ENCODE results near the gene JPT2.

GRCh38 chr16:1734123-1734522, 56.0 kb downstream of the JPT2 start:
- TF ChIP-seq REST (tag by site-specific recombination; IDR thresholded peaks at IDR 0.05) (no peak), BCL6B (tag by site-specific recombination; IDR thresholded peaks at IDR 0.05) (no peak), ZNF148 (tag by site-specific recombination; IDR thresholded peaks at IDR 0.05; ENCODE audit: borderline replicate concordance) (no peak), CTCF (tag by site-specific recombination; IDR thresholded peaks at IDR 0.05) (no peak), ZNF747 (tag by site-specific recombination; IDR thresholded peaks at IDR 0.05) (no peak)
